Ramos (cell line): ENCODE data around the gene SLC41A1.

Source experiments
- in situ Hi-C: fragments of 300-500 bp; cut with MboI; formaldehyde crosslinking; loops from one replicate; pipeline ENCODE4 v1.14.3; 2022; ENCODE audit warnings: low sequenced_read_pairs; ENCODE audit not compliant: unreplicated experiment

The SLC41A1 gene

DNA sequence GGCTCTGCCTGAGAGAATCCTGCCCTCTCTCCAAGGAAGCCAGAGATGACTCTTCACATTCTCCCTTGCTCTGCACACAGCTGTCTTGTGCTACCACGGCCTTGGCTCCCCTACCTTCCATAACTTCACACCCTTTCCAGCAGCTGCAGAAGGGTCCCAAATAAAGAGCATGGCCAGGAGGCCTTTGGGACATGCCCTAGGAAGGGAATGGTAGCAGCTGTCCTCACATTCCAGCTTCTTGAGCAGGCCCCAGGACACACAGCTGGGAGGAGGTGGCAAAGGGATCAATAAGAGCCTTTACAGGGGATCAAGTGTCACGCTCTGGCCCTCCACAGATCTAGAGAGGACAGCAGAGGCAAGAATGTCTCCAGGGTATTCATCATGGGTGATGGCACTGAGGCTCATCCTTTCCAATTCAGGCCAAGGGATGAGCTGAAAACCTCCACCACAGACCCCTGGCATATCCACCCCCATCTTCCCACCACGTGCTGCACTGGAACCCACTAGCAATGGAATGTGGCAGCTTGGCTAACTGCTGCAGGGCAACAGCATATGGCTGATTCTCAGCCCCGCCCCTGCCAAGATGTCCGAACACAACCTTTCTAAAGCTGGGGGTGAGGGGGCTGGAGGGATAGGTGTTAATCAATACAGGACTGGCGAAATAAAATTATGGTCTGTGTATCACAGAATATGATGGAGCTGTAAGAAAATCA, 19.9 kb downstream of the SLC41A1 start:
- in situ Hi-C loops: loop anchor here (5.0 to 10.0 kb wide), 2 partner anchors 174 to 322 kb away; partner anchors contain the start of gene AVPR1B

DNA sequence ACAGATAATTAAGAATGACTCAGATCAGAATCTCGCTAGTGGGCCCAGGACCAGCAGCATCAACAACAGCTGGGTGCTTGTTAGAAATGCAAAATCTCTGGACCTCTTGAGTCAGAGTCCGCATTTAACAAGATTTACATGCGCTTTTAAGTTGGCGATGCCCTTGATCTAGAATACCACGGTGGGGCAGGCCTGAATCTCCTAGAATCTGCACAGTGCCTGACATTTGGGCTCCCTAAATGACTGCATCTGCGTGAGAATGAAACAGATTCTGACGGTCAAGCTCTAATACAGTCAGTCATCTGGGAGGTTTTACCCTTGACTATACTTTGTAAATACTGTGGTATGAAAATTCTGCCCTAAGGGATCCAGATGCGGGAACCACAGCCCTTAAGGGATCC, 20.5 kb downstream of the SLC41A1 start:
- in situ Hi-C loops: loop anchor here (5.0 to 10.0 kb wide), 2 partner anchors 175 to 322 kb away; partner anchors contain the start of gene AVPR1B

- in situ Hi-C loops: loop anchor here (5.0 to 10.0 kb wide), 2 partner anchors 176 to 323 kb away; partner anchors contain the start of gene AVPR1B
These were observed 21.3 kb downstream of the SLC41A1 start for GRCh38 chr1:205791568-205792180.

DNA sequence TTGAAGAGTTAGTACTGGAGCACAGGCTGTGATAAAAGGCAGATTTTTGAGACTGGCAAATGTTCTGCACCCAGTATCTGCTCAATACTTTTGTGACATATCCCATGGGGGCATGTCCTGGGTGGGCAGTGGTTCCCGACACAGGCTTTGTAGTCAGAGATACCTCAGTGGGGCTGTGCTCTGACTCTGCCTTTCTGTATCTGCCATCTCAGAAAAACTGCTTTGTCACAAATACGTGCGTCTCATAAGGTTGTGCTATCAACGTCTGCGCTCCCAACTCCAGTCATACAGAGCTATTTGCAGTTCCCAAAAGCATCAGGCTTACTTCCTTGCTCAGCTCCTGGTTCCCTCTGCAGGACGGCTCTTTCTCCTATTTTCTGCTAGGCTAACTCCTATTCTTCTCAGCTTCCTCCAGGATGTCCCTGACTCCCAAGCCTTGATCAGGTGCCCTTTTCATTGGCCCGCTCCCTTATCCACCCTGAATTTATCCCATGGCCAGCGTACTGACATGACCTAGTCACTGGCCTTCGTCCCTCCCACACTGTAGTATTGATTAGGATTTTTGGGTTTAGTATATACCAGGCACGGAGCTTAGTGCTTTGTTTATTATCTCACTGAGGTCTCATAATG, 25.6 kb downstream of the SLC41A1 start:
- in situ Hi-C loops: no loop called here

DNA sequence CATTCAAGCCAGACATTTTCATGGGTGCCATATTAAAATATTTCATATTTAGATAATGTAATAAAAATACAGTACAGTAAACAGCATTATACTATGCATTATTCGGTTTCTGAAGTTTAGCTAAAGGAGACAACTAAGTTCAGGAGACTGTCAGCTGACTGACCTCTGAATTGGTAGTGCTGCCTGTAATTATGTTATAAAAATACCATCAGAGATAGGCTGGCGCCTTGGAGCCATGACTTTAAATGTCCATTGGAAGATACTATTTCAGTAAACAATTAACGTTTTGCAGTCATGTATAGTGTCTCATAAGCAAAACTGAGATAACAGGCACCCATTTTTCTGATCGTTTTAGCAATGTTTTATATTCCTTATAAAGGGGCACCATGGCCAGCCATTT, 26.4 kb downstream of the SLC41A1 start:
- in situ Hi-C loops: no loop called here

DNA sequence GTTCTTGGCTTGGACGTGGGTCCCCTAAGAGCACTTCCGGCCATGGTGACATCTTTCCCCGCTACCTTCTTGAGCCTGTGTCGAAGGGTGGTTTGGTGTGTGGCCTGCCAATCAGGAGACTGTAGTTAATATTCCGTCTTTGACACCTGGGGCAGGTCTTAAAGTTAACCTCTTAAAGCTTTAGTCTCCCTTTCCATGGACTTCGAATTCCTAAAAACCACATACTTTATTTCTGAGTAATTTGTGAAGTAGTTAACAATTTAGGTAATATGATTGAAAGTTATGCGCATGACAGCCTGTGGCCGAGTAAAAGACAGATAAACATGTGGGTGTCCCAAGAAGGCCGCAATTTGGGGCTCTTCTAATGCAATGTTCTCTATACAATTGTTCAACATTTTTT, 27.6 kb downstream of the SLC41A1 start:
- in situ Hi-C loops: no loop called here

GRCh38 chr1:205783904-205784303, 29.1 kb downstream of the SLC41A1 start:
- in situ Hi-C loops: no loop called here

GRCh38 chr1:205783433-205783795, 29.6 kb downstream of the SLC41A1 start:
- in situ Hi-C loops: no loop called here

- in situ Hi-C loops: no loop called here
These were observed 30.2 kb downstream of the SLC41A1 start for GRCh38 chr1:205782627-205783432.

DNA sequence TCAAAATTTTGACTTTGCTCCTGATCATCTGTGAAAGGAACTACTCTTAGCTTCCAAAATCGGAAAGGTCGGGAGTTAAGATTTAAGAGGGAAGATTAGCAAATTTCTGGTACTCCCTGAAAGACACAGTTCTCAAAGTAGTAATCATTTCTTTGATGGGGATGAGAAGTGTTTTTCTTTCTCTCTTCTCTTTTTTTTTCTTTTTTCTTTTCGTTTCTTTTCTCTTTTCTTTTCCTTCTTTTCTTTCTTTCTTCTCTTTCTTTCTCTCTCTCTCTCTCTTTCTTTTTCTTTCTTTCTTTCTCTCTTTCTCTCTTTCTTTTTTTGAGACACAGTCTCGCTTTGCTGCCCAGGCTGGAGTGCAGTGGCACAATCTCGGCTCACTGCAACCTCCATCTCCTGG, 32.7 kb downstream of the SLC41A1 start:
- in situ Hi-C loops: no loop called here

- in situ Hi-C loops: no loop called here
These were observed 35.0 kb downstream of the SLC41A1 start for GRCh38 chr1:205777994-205778393.

DNA sequence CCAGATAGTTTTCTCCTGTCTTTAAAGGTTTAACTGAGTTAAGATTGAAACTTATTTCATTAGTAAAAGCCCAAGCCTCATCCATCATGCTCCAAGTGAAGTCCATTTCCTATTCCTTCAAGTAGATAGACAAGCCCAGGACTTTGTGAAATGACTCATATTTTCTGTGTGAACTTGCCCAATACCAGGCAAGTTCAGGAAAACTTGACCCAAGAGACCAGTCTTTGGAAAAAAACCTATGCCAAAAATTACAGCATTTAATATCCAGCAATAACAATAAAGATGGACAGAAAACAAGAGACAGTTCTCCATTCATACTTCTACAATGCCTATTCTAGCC, 37.3 kb downstream of the SLC41A1 start:
- in situ Hi-C loops: no loop called here

DNA sequence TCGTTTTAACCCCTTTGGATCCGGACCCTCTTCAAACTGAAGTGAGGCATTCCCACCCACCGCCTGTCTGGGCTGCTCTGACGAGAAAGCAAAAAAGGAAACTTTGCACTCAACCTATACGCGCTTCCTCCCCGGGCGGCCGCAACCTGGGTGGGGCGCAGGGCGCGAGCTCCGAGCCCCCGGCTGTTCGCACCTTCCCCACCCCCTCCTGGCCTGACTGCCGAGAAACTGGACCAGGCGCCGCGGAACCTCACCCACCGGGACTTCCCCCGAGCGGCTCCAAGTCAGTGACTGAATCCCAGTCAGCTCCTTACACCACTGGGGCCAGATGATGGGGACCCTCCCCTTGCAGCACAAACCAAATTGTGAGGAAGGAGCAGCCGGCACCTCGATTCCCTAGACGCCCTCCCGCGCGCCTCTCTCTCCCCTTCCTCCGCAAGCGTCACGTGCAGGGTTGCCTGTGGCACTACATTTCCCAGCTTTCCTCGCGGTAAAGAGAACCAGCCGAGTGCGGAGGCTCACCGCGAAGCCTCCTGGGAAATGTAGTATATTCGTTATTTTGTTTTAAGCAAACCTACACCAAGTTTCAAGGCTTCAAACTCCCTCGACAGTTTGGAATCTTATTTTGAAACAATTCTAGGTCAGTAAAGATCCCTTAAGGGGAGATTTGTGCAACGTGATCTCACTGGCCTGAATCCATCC, 37.8 kb downstream of the SLC41A1 start, which contains the start of gene RAB29:
TSS of gene RAB29 (minus strand) at position 468 of the 702 bp plus-strand sequence. CDS start 526 bp downstream, outside the sequence.
- in situ Hi-C loops: no loop called here

DNA sequence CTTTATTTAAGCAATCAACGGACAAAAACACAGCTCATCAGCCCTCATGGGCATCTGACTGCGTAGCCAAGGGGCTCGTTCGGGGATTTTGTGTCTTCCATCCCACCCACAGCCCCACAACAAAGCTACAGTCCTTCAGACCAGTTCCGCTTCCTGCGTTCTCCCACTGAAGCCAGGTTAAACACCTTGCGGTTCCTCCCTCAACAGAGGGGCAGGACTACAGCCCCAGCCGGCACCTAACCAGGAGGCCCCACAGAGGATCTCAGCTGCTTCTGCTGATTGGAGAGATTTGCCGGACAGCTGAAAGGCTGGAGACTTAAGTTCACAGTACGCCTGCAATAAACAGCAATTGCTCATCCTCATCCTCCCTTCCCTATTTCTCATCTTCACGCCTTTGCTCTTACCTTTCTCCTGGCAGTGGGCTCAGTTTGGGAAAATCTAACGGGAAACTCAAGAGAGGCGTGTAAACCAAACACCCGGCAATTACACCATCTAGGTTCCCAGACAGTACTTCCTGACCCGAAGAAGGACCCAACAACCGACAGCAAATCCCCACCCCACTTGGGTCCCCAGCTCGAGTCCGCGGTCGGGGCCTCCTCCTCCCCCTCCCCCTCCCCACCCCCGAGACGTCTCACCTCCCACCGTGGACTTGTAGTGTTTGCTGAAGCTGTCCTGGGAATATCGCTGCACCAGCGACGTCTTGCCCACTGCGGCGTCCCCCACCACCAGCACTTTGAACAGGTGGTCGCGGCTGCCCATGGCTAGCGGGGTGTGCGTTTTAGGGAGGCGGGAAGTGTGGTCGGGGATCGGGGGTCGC, 38.6 kb downstream of the SLC41A1 start:
- in situ Hi-C loops: no loop called here

- in situ Hi-C loops: no loop called here
These were observed 40.4 kb downstream of the SLC41A1 start for GRCh38 chr1:205772607-205773032.

DNA sequence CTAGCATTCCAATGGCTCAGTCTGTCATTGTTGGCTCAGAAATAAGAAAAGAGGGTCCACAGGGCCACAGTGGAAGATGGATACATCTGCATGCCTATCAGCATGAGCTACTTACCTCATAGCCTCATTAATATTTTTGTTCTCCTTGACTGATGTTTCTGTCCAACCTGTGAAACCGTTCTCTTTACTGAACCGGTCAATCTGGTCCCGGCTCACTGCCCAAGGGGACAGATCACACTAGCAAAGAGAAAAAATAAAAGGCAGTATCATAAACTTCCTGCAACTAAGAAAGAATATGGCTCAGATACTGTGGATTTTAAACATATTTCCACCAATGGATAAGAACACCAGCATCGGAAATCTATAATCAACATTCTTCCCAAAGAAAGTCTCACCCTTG, 42.4 kb downstream of the SLC41A1 start:
- in situ Hi-C loops: no loop called here

DNA sequence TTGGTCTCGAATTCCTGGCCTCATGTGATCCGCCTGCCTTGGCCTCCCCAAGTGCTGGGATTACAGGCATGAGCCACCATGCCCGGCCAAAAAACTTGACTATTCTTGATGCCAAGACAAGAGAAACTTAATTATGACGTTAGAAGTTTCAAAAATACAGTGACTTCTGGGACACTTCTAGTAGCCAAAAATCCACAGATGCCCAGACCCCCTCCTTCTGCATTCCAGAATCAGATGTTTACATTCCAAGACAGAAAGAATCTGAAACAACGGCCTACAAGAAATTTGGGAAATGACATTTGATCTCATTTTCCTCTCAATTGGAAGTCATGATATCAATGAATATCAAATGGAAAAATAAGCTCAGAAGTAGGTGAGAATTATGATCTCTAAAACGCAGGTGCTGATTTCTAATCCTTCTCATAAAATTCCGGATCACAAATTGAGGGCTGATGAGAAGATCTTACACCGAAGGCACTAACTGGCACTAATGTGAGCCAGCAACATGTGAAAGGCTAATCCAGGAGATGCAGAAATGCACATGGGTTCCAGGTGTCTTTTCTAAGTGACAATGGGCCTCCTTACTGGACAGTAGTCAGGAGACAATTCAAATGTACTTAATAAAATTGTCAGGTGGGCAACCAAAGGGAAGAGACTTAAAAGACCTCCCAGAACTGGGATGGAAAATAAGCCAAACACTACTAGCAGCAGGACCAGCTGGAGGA, 43.2 kb downstream of the SLC41A1 start:
- in situ Hi-C loops: no loop called here

- in situ Hi-C loops: no loop called here
These were observed 45.8 kb downstream of the SLC41A1 start for GRCh38 chr1:205767248-205767647.
